NT2/D1 (cell line): ENCODE data around the gene COPS6.

Experiments
- SUZ12 ChIP-seq: IDR thresholded peaks from 2 replicates; pipeline ENCODE4 v1.6.1; 2011; ENCODE audit not compliant: insufficient read length, insufficient read depth; ENCODE audit errors: extremely low read depth
- ZNF274 ChIP-seq: IDR thresholded peaks from 2 replicates; pipeline ENCODE4 v1.6.1; 2011; ENCODE audit warnings: mild to moderate bottlenecking, low read depth, low read length

DNA sequence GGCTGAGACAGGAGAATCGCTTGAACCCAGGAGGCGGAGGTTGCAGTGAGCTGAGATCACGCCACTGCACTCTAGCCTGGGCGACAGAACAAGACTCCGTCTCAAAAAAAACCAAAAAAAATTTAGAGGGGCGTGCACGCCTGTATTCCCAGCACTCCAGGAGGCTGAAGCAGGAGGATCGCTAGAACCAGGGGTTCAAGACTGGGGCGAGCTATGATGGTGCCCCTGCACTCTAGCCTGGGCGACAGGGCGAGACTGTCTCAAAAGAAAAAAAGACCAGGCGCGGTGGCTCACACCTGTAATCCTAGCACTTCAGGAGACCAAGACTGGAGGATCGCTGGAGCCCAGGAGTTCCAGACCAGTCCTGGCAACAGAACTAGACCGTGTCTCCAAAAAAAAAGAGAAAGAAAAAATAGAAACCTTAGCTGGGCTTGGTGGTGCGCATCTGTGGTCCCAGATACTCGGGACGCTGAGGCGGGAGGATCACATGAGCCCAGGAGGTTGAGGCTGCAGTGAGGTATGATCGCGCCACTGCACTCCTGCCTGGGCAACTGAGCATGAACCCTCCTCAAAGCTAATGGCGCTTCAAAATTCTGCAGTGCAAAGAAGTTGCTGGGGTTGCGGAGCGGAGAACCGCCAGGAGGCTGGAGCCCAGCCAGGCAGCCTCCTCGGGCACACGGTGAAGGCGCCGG is 37.6 kb downstream of the COPS6 start:
- no peak for TF ChIP-seq ZNF274
- TF ChIP-seq SUZ12: no peak
